Uterus (tissue), 4 donors: Measurements from ENCODE around the gene GRHL3. TPM values are rescaled to one million over a fixed set of nuclear protein-coding genes. Genes with fewer than 3 reads are reported as not detected.

Source experiments
- DNase-seq, 2 donors: peaks; one replicate each; pipeline ENCODE4 v3.0.0-alpha.2; 2019 to 2020
- H3K27ac ChIP-seq, 2 donors: fragments of 200-600 bp; sonication (generic); 1 replicate in 1 of 2; 2 replicates in 1 of 2; pipeline ENCODE4 v1.5.1; 2016 to 2018
- H3K27me3 ChIP-seq, 2 donors: fragments of 200-600 bp; sonication (generic); one replicate each; pipeline ENCODE4 v1.5.1; 2018 to 2019; ENCODE audit warnings: control low read depth in 1 of 2
- H3K36me3 ChIP-seq, 2 donors: fragments of 200-600 bp; sonication (generic); one replicate each; pipeline ENCODE4 v1.5.1; 2019; ENCODE audit warnings: control low read depth in 1 of 2
- H3K4me1 ChIP-seq, 2 donors: fragments of 200-600 bp; sonication (generic); one replicate each; pipeline ENCODE4 v1.5.1; 2018 to 2019; ENCODE audit warnings: control low read depth in 1 of 2
- H3K4me3 ChIP-seq, 2 donors: fragments of 200-600 bp; sonication (generic); 1 replicate in 1 of 2; 2 replicates in 1 of 2; pipeline ENCODE4 v1.5.1; 2018 to 2019; ENCODE audit warnings: mild to moderate bottlenecking in 1 of 2
- H3K9me3 ChIP-seq, 2 donors: fragments of 200-600 bp; sonication (generic); one replicate each; pipeline ENCODE4 v1.5.1; 2019; ENCODE audit warnings: control low read depth in 1 of 2
- CTCF ChIP-seq, 4 experiments: fragments of 200-600 bp in 2 of 4; fragments of 450-650 bp in 2 of 4; sonication (generic) in 2 of 4; IDR thresholded peaks; one replicate each; pipeline ENCODE4 v1.5.1; 2016 to 2019; ENCODE audit warnings: antibody characterized with exemption in 4 of 4, mild to moderate bottlenecking in 2 of 4, moderate library complexity in 1 of 4
- POLR2A ChIP-seq, 2 donors: fragments of 450-650 bp; IDR thresholded peaks; one replicate each; pipeline ENCODE4 v1.6.1; 2016; ENCODE audit warnings: antibody characterized with exemption in 2 of 2, mild to moderate bottlenecking in 1 of 2, moderate library complexity in 1 of 2
- intact Hi-C: fragments of 100-400 bp; cut with DNase I; formaldehyde crosslinking; loops from one replicate; pipeline ENCODE4 v1.15.1; 2023; ENCODE audit warnings: low total_unique reads
- total RNA-seq, 4 donors: library from RNA; depleted of rRNA in 3 of 4; stranded (reverse); fragments of >200 nt in 3 of 4; gene quantifications; one replicate each; pipeline versions ENCODE4 v1.1.0 to v1.2.4, GENCODE V29; 2014 to 2023
- donor health status: DM: yes; HTN: yes; CAD: no.

GRHL3 gene
- total RNA-seq, 4 donors from 2014 or later = 0.15 to 0.35 TPM; not detected in 2

GRCh38 chr1:24353292-24353891 is 34.2 kb downstream of the GRHL3 start:
- H3K4me3 ChIP-seq = no peak overlapping the region

GRCh38 chr1:24355466-24355865 is 36.3 kb downstream of the GRHL3 start:
- intact Hi-C loops = no loop called here
- H3K27me3 ChIP-seq = no peaks in the 10 kb centered on the region

More at GRCh38 chr1:24353292-24353891, 34.2 kb downstream of the GRHL3 start:
- Histone ChIP-seq H3K9me3 (no peaks in the 10 kb centered on the region), H3K27ac (no peak overlapping the region), H3K4me1 (no peaks in the 10 kb centered on the region), H3K27me3 (no peaks in the 10 kb centered on the region), H3K36me3 (no peaks in the 10 kb centered on the region)
- TF ChIP-seq CTCF (IDR thresholded peaks at IDR 0.05) (no peak), POLR2A (IDR thresholded peaks at IDR 0.05) (no peak)
- DNase-seq = no peak
- intact Hi-C loops = no loop called here

GRCh38 chr1:24357038-24357437 is 37.9 kb downstream of the GRHL3 start:
- no peaks in the 10 kb centered on the region for H3K4me1 ChIP-seq
- no peaks in the 10 kb centered on the region for H3K9me3 ChIP-seq
- intact Hi-C loops = no loop called here
- no peak for DNase-seq
- H3K4me3 ChIP-seq = no peak overlapping the region
- no peaks in the 10 kb centered on the region for H3K27me3 ChIP-seq
- no peaks in the 10 kb centered on the region for H3K36me3 ChIP-seq
- TF ChIP-seq CTCF (IDR thresholded peaks at IDR 0.05) (no peak), POLR2A (IDR thresholded peaks at IDR 0.05) (no peak)
- H3K27ac ChIP-seq = no peak overlapping the region

More at GRCh38 chr1:24355466-24355865, 36.3 kb downstream of the GRHL3 start:
- no peak for DNase-seq
- Histone ChIP-seq H3K4me3 (no peak overlapping the region), H3K9me3 (no peaks in the 10 kb centered on the region), H3K27ac (no peak overlapping the region), H3K36me3 (no peaks in the 10 kb centered on the region), H3K4me1 (no peaks in the 10 kb centered on the region)
- TF ChIP-seq POLR2A (IDR thresholded peaks at IDR 0.05) = no peak
- TF ChIP-seq CTCF (IDR thresholded peaks at IDR 0.05) = no peak

- H3K9me3 ChIP-seq = no peaks in the 10 kb centered on the region
These were observed 41.5 kb downstream of the GRHL3 start for GRCh38 chr1:24360681-24361080.

More at GRCh38 chr1:24360681-24361080, 41.5 kb downstream of the GRHL3 start:
- DNase-seq = no peak
- no peak for TF ChIP-seq POLR2A (IDR thresholded peaks at IDR 0.05)
- TF ChIP-seq CTCF (IDR thresholded peaks at IDR 0.05) = no peak
- H3K27me3 ChIP-seq = no peaks in the 10 kb centered on the region
- peaks cover 0 to 4% of the 10 kb centered on the region in 2 donors for H3K4me1 ChIP-seq
- no peaks in the 10 kb centered on the region for H3K36me3 ChIP-seq
- no peak overlapping the region for H3K4me3 ChIP-seq
- intact Hi-C loops = no loop called here
- no peak overlapping the region for H3K27ac ChIP-seq
